Effector CD4-positive, alpha-beta T cell (primary cell): ENCODE measurements around the gene GTF2IRD1.
"Not testable (repeated sequence)": the region's sequence is repeated elsewhere in the genome, so short reads cannot be mapped to it uniquely, and the experiment has no call there.

Experiments used
- DNase-seq: peaks from one replicate; pipeline ENCODE4 v3.0.0-alpha.2; 2020

The GTF2IRD1 gene

GRCh38 chr7:74606909-74607510 lies 153.3 kb downstream of the GTF2IRD1 start:
- DNase-seq, result no peak

- DNase-seq, result no peak
Measured at GRCh38 chr7:74612015-74612829, 158.5 kb downstream of the GTF2IRD1 start.

- DNase-seq, result no peak
Measured at GRCh38 chr7:74615933-74616780, 162.5 kb downstream of the GTF2IRD1 start.

GRCh38 chr7:74617180-74617744 lies 163.6 kb downstream of the GTF2IRD1 start:
- DNase-seq, result no peak

- DNase-seq, result no peak
Measured at GRCh38 chr7:74619235-74619860, 165.6 kb downstream of the GTF2IRD1 start.

- DNase-seq, result no peak
Measured at GRCh38 chr7:74622228-74622749, 168.6 kb downstream of the GTF2IRD1 start.

GRCh38 chr7:74623135-74623534 lies 169.4 kb downstream of the GTF2IRD1 start:
- no peak for DNase-seq

- no peak for DNase-seq
Measured at GRCh38 chr7:74625446-74625845, 171.7 kb downstream of the GTF2IRD1 start.

GRCh38 chr7:74627661-74628411 lies 174.1 kb downstream of the GTF2IRD1 start:
- no peak for DNase-seq

- no peak for DNase-seq
Measured at GRCh38 chr7:74632505-74632904, 178.8 kb downstream of the GTF2IRD1 start.

GRCh38 chr7:74633451-74633921 lies 179.8 kb downstream of the GTF2IRD1 start:
- DNase-seq, result no peak

GRCh38 chr7:74637745-74638144 lies 184.0 kb downstream of the GTF2IRD1 start:
- no peak for DNase-seq

GRCh38 chr7:74650055-74650454 lies 196.3 kb downstream of the GTF2IRD1 start:
- peak; percentile 56 for DNase-seq

GRCh38 chr7:74650493-74651132 lies 196.9 kb downstream of the GTF2IRD1 start:
- not testable (repeated sequence) for DNase-seq

- DNase-seq, result not testable (repeated sequence)
Measured at GRCh38 chr7:74651133-74651504, 197.4 kb downstream of the GTF2IRD1 start.
